ENCODE data around the gene PCDHGA10. TPM values are rescaled to one million over a fixed set of nuclear protein-coding genes. Genes with fewer than 3 reads are reported as not detected.

Gene PCDHGA10
- total RNA-seq, 1 donor: 5.5 TPM

Other genes with a start within 250 kb of the PCDHGA10 start
- 0.22 and 0.40 TPM in 2 replicates for gene PCDHB7, start 240.3 kb upstream of the PCDHGA10 start, total RNA-seq
- 0.07 and 0.13 TPM in 2 replicates for gene PCDHB8, start 235.2 kb upstream of the PCDHGA10 start, total RNA-seq
- 0.07 and 0.13 TPM in 2 replicates for gene PCDHB16, start 230.6 kb upstream of the PCDHGA10 start, total RNA-seq
- 0.13 and 0.14 TPM in 2 replicates for gene PCDHB9, start 225.8 kb upstream of the PCDHGA10 start, total RNA-seq
- gene PCDHB10, start 220.6 kb upstream of the PCDHGA10 start, total RNA-seq: 0.22 and 0.66 TPM in 2 replicates
- 0.07 and 0.27 TPM in 2 replicates for gene PCDHB11, start 213.4 kb upstream of the PCDHGA10 start, total RNA-seq
- 0.07 and 0.27 TPM in 2 replicates for gene PCDHB12, start 204.3 kb upstream of the PCDHGA10 start, total RNA-seq
- gene PCDHB13, start 199.1 kb upstream of the PCDHGA10 start, total RNA-seq: 0.22 and 0.66 TPM in 2 replicates
- 0.14 and 0.53 TPM in 2 replicates for gene PCDHB14, start 189.6 kb upstream of the PCDHGA10 start, total RNA-seq
- 0.14 and 0.66 TPM in 2 replicates for gene PCDHB15, start 167.6 kb upstream of the PCDHGA10 start, total RNA-seq
- 0.27 and 0.50 TPM in 2 replicates for gene SLC25A2, start 108.9 kb upstream of the PCDHGA10 start, total RNA-seq
- gene TAF7, start 92.2 kb upstream of the PCDHGA10 start, total RNA-seq: 62.1 and 70.6 TPM in 2 replicates
- 0.22 and 0.40 TPM in 2 replicates for gene PCDHGA1, start 82.5 kb upstream of the PCDHGA10 start, total RNA-seq
- 1.1 and 1.2 TPM in 2 replicates for gene PCDHGA2, start 74.2 kb upstream of the PCDHGA10 start, total RNA-seq
- gene PCDHGA3, start 69.2 kb upstream of the PCDHGA10 start, total RNA-seq: 0.65 and 0.93 TPM in 2 replicates
- gene PCDHGB1, start 62.9 kb upstream of the PCDHGA10 start, total RNA-seq: 0.50 and 0.66 TPM in 2 replicates
- 2.2 and 5.2 TPM in 2 replicates for gene PCDHGA4, start 58.0 kb upstream of the PCDHGA10 start, total RNA-seq
- 1.3 and 2.0 TPM in 2 replicates for gene PCDHGB2, start 53.0 kb upstream of the PCDHGA10 start, total RNA-seq
- gene PCDHGA5, start 48.8 kb upstream of the PCDHGA10 start, total RNA-seq: 0.72 and 1.1 TPM in 2 replicates
- gene PCDHGB3, start 42.7 kb upstream of the PCDHGA10 start, total RNA-seq: 1.4 and 2.9 TPM in 2 replicates
- gene PCDHGA6, start 39.1 kb upstream of the PCDHGA10 start, total RNA-seq: 2.1 and 2.9 TPM in 2 replicates
- 0.65 and 2.0 TPM in 2 replicates for gene PCDHGA7, start 30.2 kb upstream of the PCDHGA10 start, total RNA-seq
- gene PCDHGB4, start 25.3 kb upstream of the PCDHGA10 start, total RNA-seq: 5.6 and 9.7 TPM in 2 replicates
- gene PCDHGA8, start 20.4 kb upstream of the PCDHGA10 start, total RNA-seq: 0.72 and 1.6 TPM in 2 replicates
- 9.1 and 13.4 TPM in 2 replicates for gene PCDHGB5, start 15.0 kb upstream of the PCDHGA10 start, total RNA-seq
- gene PCDHGA9, start 10.2 kb upstream of the PCDHGA10 start, total RNA-seq: 4.3 and 4.6 TPM in 2 replicates
- gene PCDHGB6, start 5.0 kb upstream of the PCDHGA10 start, total RNA-seq: 2.9 and 3.3 TPM in 2 replicates
- 9.4 and 9.8 TPM in 2 replicates for gene PCDHGB7, start 4.7 kb downstream of the PCDHGA10 start, total RNA-seq
- gene PCDHGA11, start 8.1 kb downstream of the PCDHGA10 start, total RNA-seq: 12.5 and 13.6 TPM in 2 replicates
- 10.8 and 12.6 TPM in 2 replicates for gene PCDHGA12, start 17.5 kb downstream of the PCDHGA10 start, total RNA-seq
- gene PCDHGC3, start 63.0 kb downstream of the PCDHGA10 start, total RNA-seq: 13.3 and 19.6 TPM in 2 replicates
- gene PCDHGC4, start 72.0 kb downstream of the PCDHGA10 start, total RNA-seq: 1.3 and 1.9 TPM in 2 replicates
- 1.1 and 1.3 TPM in 2 replicates for gene PCDHGC5, start 76.1 kb downstream of the PCDHGA10 start, total RNA-seq
- 45.7 and 62.2 TPM in 2 replicates for gene DIAPH1, start 206.0 kb downstream of the PCDHGA10 start, total RNA-seq
- 43.4 and 44.0 TPM in 2 replicates for gene HDAC3, start 223.9 kb downstream of the PCDHGA10 start, total RNA-seq
- gene RELL2, start 224.0 kb downstream of the PCDHGA10 start, total RNA-seq: 3.1 and 3.7 TPM in 2 replicates
- gene FCHSD1, start 238.4 kb downstream of the PCDHGA10 start, total RNA-seq: 25.8 and 26.2 TPM in 2 replicates

Data from thoracic aorta endothelial cell (primary cell).